MM.1S (cell line): ENCODE data around the gene C10orf90.

Experiments
- EZH2 ChIP-seq: fragments of 300-600 bp; sonication (generic); optimal IDR thresholded peaks from 2 replicates; pipeline ENCODE3; 2017; ENCODE audit warnings: low read depth, mild to moderate bottlenecking, antibody characterized with exemption, low read length, mixed read lengths
- EZH2phosphoT487 ChIP-seq: fragments of 300-600 bp; sonication (generic); IDR thresholded peaks from 2 replicates; pipeline ENCODE4 v1.6.1; 2018; ENCODE audit warnings: antibody characterized with exemption, low read length

DNA sequence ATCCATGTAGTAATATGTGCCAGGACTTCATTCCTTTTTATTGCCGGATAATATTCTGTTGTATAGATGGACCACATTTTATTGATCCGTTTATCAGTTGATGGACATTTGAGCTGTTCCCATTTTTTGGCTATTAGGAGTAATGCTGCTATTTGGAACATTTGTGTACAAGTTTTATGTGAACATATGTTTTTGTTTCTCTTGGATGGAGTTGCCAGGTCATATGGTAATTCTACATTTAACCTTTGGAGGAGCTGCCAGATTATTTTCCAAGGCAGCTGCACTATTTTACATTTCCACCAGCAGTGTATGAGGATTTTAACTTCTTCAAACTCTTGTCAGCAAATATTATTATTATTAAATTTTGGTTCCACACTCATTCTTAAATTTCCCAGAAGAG, 59.2 kb downstream of the C10orf90 start:
- TF ChIP-seq EZH2phosphoT487 = no peak
- no peak for TF ChIP-seq EZH2
